PC-9 (cell line): Measurements from ENCODE around the gene CAMTA1. TPM values are rescaled to one million over a fixed set of nuclear protein-coding genes. Genes with fewer than 3 reads are reported as not detected.

Experiments
- BruUV-seq: library from RNA; stranded (reverse); fragments of 400-500 nt; replicated peaks from 2 replicates; lab custom pipeline; 2021; lab: Mats Ljungman, UMichigan
- CTCF ChIA-PET: fragments of 300-600 bp; sonication (Branson Sonifier 250); formaldehyde crosslinking; loops from one replicate; lab custom pipeline; 2022; ENCODE audit warnings: antibody characterized with exemption; lab: Charles Lee
- POLR2A ChIA-PET: fragments of 300-600 bp; sonication (Branson Sonifier 250); formaldehyde crosslinking; loops from one replicate; lab custom pipeline; 2022; ENCODE audit warnings: antibody characterized with exemption; ENCODE audit not compliant: unreplicated experiment; lab: Charles Lee
- DNase-seq, 2 experiments: peaks; one replicate each; pipeline versions ENCODE4 v3.0.0 to v3.0.0-alpha.2; 2015 to 2022; ENCODE audit warnings: mixed read lengths in 1 of 2
- H2AFZ ChIP-seq: fragments of 200-600 bp; sonication (generic); 2 replicates; pipeline ENCODE4 v1.8.1; 2017; ENCODE audit warnings: antibody characterized with exemption
- H3F3A ChIP-seq: fragments of 200-600 bp; sonication (generic); 2 replicates; pipeline ENCODE4 v1.8.1; 2017; ENCODE audit warnings: antibody characterized with exemption, mild to moderate bottlenecking, low read depth; ENCODE audit not compliant: insufficient read depth
- H3K27ac ChIP-seq: fragments of 200-600 bp; sonication (generic); 2 replicates; pipeline ENCODE4 v1.6.1; 2016; ENCODE audit warnings: mixed run types
- H3K27me3 ChIP-seq: fragments of 200-600 bp; sonication (generic); 2 replicates; pipeline ENCODE4 v1.6.1; 2016; ENCODE audit warnings: low read depth, mixed run types; ENCODE audit not compliant: insufficient read depth
- H3K36me3 ChIP-seq: fragments of 200-600 bp; sonication (generic); 2 replicates; pipeline ENCODE4 v1.6.1; 2016; ENCODE audit warnings: low read depth, mixed run types
- H3K4me1 ChIP-seq: fragments of 200-600 bp; sonication (generic); replicated peaks from 2 replicates; pipeline ENCODE4 v1.6.1; 2016; ENCODE audit warnings: mixed run types; ENCODE audit not compliant: insufficient read depth
- H3K4me2 ChIP-seq: fragments of 200-600 bp; sonication (generic); 2 replicates; pipeline ENCODE4 v1.6.1; 2017; ENCODE audit warnings: mixed run types
- H3K4me3 ChIP-seq: fragments of 200-600 bp; sonication (generic); 2 replicates; pipeline ENCODE4 v1.6.1; 2016; ENCODE audit warnings: mixed run types
- H3K79me2 ChIP-seq: fragments of 200-600 bp; sonication (generic); 2 replicates; pipeline ENCODE4 v1.6.1; 2017; ENCODE audit warnings: low read depth, mixed run types
- H3K9me2 ChIP-seq: fragments of 200-600 bp; sonication (generic); 2 replicates; pipeline ENCODE4 v1.8.1; 2017; ENCODE audit warnings: mild to moderate bottlenecking; ENCODE audit not compliant: insufficient read depth
- H3K9me3 ChIP-seq: fragments of 200-600 bp; sonication (generic); 2 replicates; pipeline ENCODE4 v1.8.1; 2016; ENCODE audit warnings: low read depth; ENCODE audit not compliant: insufficient read depth
- H4K20me1 ChIP-seq: fragments of 200-600 bp; sonication (generic); 2 replicates; pipeline ENCODE4 v1.8.1; 2017; ENCODE audit not compliant: insufficient read depth
- CTCF ChIP-seq: fragments of 200-600 bp; sonication (generic); conservative IDR thresholded peaks from 2 replicates; pipeline ENCODE4 v1.6.1; 2017; ENCODE audit warnings: mixed run types, antibody characterized with exemption, mild to moderate bottlenecking, moderate library complexity
- EZH2 ChIP-seq: fragments of 200-600 bp; sonication (generic); IDR thresholded peaks from 2 replicates; pipeline ENCODE4 v1.8.0; 2017; ENCODE audit warnings: antibody characterized with exemption, low read depth
- intact Hi-C: fragments of 100-400 bp; cut with micrococcal nuclease; formaldehyde crosslinking; loops from one replicate; pipeline ENCODE4 v1.10.0; 2022; ENCODE audit not compliant: unreplicated experiment
- total RNA-seq: library from RNA; stranded (reverse); gene quantifications from 2 replicates; pipeline ENCODE4 v1.2.3, GENCODE V29; 2021

CAMTA1 gene
- total RNA-seq, 1 experiment from 2014 or later: 72.3 TPM

GRCh38 chr1:7220007-7220406, 434.8 kb downstream of the CAMTA1 start:
- Histone ChIP-seq H3K27ac (no peak overlapping the region), H4K20me1 (no peaks in the 10 kb centered on the region), H3K27me3 (peaks cover 34% of the 10 kb centered on the region), H3K79me2 (no peaks in the 10 kb centered on the region), H3K4me3 (no peak overlapping the region), H3F3A (no peaks in the 10 kb centered on the region), H3K4me2 (no peak overlapping the region), H3K9me3 (no peaks in the 10 kb centered on the region), H3K4me1 (no peaks in the 10 kb centered on the region), H3K36me3 (no peaks in the 10 kb centered on the region), H2AFZ (no peak overlapping the region), H3K9me2 (no peaks in the 10 kb centered on the region)
- DNase-seq: no peak
- TF ChIP-seq EZH2 (no peak), CTCF (no peak)
- intact Hi-C loops: no loop called here
- no TSS peak for BruUV-seq
- POLR2A ChIA-PET: no interaction called here
- CTCF ChIA-PET: no interaction called here

- H3K27me3 ChIP-seq: peaks cover 37% of the 10 kb centered on the region
- DNase-seq: no peak
- H3K27ac ChIP-seq: no peak overlapping the region
- H3F3A ChIP-seq: no peaks in the 10 kb centered on the region
- CTCF ChIA-PET: no interaction called here
- TF ChIP-seq CTCF: no peak
- no peak for TF ChIP-seq EZH2
- no peak overlapping the region for H3K4me3 ChIP-seq
- no peaks in the 10 kb centered on the region for H3K9me3 ChIP-seq
- H2AFZ ChIP-seq: no peak overlapping the region
- no TSS peak for BruUV-seq
- H3K4me1 ChIP-seq: no peaks in the 10 kb centered on the region
- H3K9me2 ChIP-seq: no peaks in the 10 kb centered on the region
- POLR2A ChIA-PET: no interaction called here
- H3K36me3 ChIP-seq: no peaks in the 10 kb centered on the region
- no peaks in the 10 kb centered on the region for H3K79me2 ChIP-seq
- H3K4me2 ChIP-seq: no peak overlapping the region
- intact Hi-C loops: no loop called here
- no peaks in the 10 kb centered on the region for H4K20me1 ChIP-seq
Measured at GRCh38 chr1:7220712-7221252, 435.5 kb downstream of the CAMTA1 start.

- BruUV-seq: no TSS peak
- DNase-seq: no peak
- Histone ChIP-seq H3K9me3 (no peaks in the 10 kb centered on the region), H3K4me1 (no peaks in the 10 kb centered on the region), H2AFZ (no peak overlapping the region), H3F3A (no peaks in the 10 kb centered on the region), H3K27ac (no peak overlapping the region), H4K20me1 (no peaks in the 10 kb centered on the region), H3K79me2 (no peaks in the 10 kb centered on the region), H3K4me2 (no peak overlapping the region), H3K9me2 (no peaks in the 10 kb centered on the region), H3K4me3 (no peak overlapping the region), H3K36me3 (no peaks in the 10 kb centered on the region), H3K27me3 (peaks cover 38% of the 10 kb centered on the region)
- no peak for TF ChIP-seq EZH2
- no peak for TF ChIP-seq CTCF
- intact Hi-C loops: no loop called here
- ChIA-PET POLR2A (no interaction called here), CTCF (no interaction called here)
Measured at GRCh38 chr1:7221826-7222694, 436.8 kb downstream of the CAMTA1 start.
